ENCODE results near the gene ZCCHC13.

DNA sequence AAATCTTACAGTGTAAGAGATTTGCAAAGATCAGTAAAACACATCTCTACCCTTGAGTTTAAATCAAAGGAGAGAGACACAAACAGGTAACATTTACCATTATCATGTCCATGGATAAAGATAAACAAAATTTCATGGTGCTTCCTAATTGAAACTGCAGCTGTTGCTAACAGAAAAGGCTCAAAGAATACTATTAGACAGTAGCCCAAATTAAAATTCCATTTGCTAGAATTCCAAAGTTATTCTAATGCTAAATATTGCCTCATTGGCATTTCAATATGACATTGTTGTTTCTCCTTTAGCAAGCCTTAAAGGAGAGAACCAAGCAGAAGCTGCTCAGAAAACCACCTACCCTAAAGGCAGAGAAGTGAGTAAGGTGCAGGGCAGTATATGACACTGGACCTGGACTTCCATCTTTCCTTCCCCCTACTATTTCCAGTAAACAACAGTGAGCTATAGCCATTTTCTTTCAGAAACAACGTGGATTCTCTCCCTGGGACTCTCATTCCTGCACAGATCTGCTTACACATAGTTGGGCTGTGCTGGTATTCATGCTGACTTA lies 19.5 kb upstream of the ZCCHC13 start:
- no peak for TF ChIP-seq TOX (CRISPR knock-in tag; IDR thresholded peaks at IDR 0.05; ENCODE audit: borderline replicate concordance)
- no peak for TF ChIP-seq ESRRG (CRISPR knock-in tag; IDR thresholded peaks at IDR 0.05)
- TF ChIP-seq ZFP3 (CRISPR knock-in tag; IDR thresholded peaks at IDR 0.05), result no peak
- no peak for TF ChIP-seq BACH2 (CRISPR knock-in tag; IDR thresholded peaks at IDR 0.05; ENCODE audit: borderline replicate concordance)
- no peak for TF ChIP-seq ZFP30 (CRISPR knock-in tag; IDR thresholded peaks at IDR 0.05)
- no peak for TF ChIP-seq ARNTL (CRISPR knock-in tag; IDR thresholded peaks at IDR 0.05; ENCODE audit: borderline replicate concordance, low read depth)
- TF ChIP-seq GLIS3 (CRISPR knock-in tag; IDR thresholded peaks at IDR 0.05), result no peak
- TF ChIP-seq, protein P1, sequence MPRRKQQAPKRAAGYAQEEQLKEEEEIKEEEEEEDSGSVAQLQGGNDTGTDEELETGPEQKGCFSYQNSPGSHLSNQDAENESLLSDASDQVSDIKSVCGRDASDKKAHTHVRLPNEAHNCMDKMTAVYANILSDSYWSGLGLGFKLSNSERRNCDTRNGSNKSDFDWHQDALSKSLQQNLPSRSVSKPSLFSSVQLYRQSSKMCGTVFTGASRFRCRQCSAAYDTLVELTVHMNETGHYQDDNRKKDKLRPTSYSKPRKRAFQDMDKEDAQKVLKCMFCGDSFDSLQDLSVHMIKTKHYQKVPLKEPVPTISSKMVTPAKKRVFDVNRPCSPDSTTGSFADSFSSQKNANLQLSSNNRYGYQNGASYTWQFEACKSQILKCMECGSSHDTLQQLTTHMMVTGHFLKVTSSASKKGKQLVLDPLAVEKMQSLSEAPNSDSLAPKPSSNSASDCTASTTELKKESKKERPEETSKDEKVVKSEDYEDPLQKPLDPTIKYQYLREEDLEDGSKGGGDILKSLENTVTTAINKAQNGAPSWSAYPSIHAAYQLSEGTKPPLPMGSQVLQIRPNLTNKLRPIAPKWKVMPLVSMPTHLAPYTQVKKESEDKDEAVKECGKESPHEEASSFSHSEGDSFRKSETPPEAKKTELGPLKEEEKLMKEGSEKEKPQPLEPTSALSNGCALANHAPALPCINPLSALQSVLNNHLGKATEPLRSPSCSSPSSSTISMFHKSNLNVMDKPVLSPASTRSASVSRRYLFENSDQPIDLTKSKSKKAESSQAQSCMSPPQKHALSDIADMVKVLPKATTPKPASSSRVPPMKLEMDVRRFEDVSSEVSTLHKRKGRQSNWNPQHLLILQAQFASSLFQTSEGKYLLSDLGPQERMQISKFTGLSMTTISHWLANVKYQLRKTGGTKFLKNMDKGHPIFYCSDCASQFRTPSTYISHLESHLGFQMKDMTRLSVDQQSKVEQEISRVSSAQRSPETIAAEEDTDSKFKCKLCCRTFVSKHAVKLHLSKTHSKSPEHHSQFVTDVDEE (CRISPR knock-in tag; IDR thresholded peaks at IDR 0.05), result no peak

Data from SK-N-SH treated with all-trans-retinoic acid at 6 μM for 48 hours (cell line).